ENCODE data around the gene SLC7A6. TPM values are rescaled to one million over a fixed set of nuclear protein-coding genes. Genes with fewer than 3 reads are reported as not detected.

SLC7A6 gene
- polyA plus RNA-seq, 1 experiment, result 51.2 TPM

GRCh38 chr16:68219725-68220351 lies 44.5 kb upstream of the SLC7A6 start:
- Histone ChIP-seq H3K4me3 (ENCODE audit: low read depth, low read length) (no peak overlapping the region), H3K27me3 (ENCODE audit: control insufficient read depth, insufficient read depth, low read length) (no peaks in the 10 kb centered on the region), H3K36me3 (ENCODE audit: control insufficient read depth, insufficient read depth, low read length) (no peaks in the 10 kb centered on the region)
- no peak for DNase-seq (ENCODE audit: low read depth)
- CTCF ChIA-PET, result interaction anchor here (1.4 kb wide), 3 partner anchors 8 to 13 kb away, joined by 5 to 6 read pairs (median 5); no protein-coding TSS in a partner anchor
- no peak for TF ChIP-seq CTCF (IDR thresholded peaks at IDR 0.05; ENCODE audit: insufficient read depth, low read depth, low read length)
- POLR2A ChIA-PET, result no interaction called here

GRCh38 chr16:68223072-68223471 lies 41.3 kb upstream of the SLC7A6 start:
- CTCF ChIA-PET, result no interaction called here
- POLR2A ChIA-PET, result no interaction called here
- no peak for DNase-seq (ENCODE audit: low read depth)
- H3K36me3 ChIP-seq (ENCODE audit: control insufficient read depth, insufficient read depth, low read length), result no peaks in the 10 kb centered on the region
- no peak for TF ChIP-seq CTCF (IDR thresholded peaks at IDR 0.05; ENCODE audit: insufficient read depth, low read depth, low read length)
- no peak overlapping the region for H3K4me3 ChIP-seq (ENCODE audit: low read depth, low read length)
- no peaks in the 10 kb centered on the region for H3K27me3 ChIP-seq (ENCODE audit: control insufficient read depth, insufficient read depth, low read length)

- Histone ChIP-seq H3K36me3 (ENCODE audit: control insufficient read depth, insufficient read depth, low read length) (peaks cover 2% of the 10 kb centered on the region; the same call in 1 of the 2 replicates), H3K27me3 (ENCODE audit: control insufficient read depth, insufficient read depth, low read length) (no peaks in the 10 kb centered on the region), H3K4me3 (ENCODE audit: low read depth, low read length) (no peak overlapping the region)
- POLR2A ChIA-PET, result no interaction called here
- no peak for TF ChIP-seq CTCF (IDR thresholded peaks at IDR 0.05; ENCODE audit: insufficient read depth, low read depth, low read length)
- DNase-seq (ENCODE audit: low read depth), result no peak
- CTCF ChIA-PET, result interaction anchor here (1.3 to 4.6 kb wide), 4 partner anchors 131 to 232 kb away, joined by 4 to 61 read pairs (median 4); no protein-coding TSS in a partner anchor
These were observed 38.2 kb upstream of the SLC7A6 start for GRCh38 chr16:68226116-68226515.

GRCh38 chr16:68227183-68227793 lies 37.0 kb upstream of the SLC7A6 start:
- ChIA-PET POLR2A (no interaction called here), CTCF (interaction anchor here (0.6 to 4.6 kb wide), 12 partner anchors 10 to 411 kb away, joined by 3 to 61 read pairs (median 4); no protein-coding TSS in a partner anchor)
- Histone ChIP-seq H3K27me3 (ENCODE audit: control insufficient read depth, insufficient read depth, low read length) (no peaks in the 10 kb centered on the region), H3K4me3 (ENCODE audit: low read depth, low read length) (no peak overlapping the region), H3K36me3 (ENCODE audit: control insufficient read depth, insufficient read depth, low read length) (peaks cover 4% of the 10 kb centered on the region; the same call in 1 of the 2 replicates)
- TF ChIP-seq CTCF (IDR thresholded peaks at IDR 0.05; ENCODE audit: insufficient read depth, low read depth, low read length), result no peak
- no peak for DNase-seq (ENCODE audit: low read depth)

GRCh38 chr16:68227850-68228553 lies 36.3 kb upstream of the SLC7A6 start:
- no peak for TF ChIP-seq CTCF (IDR thresholded peaks at IDR 0.05; ENCODE audit: insufficient read depth, low read depth, low read length)
- Histone ChIP-seq H3K27me3 (ENCODE audit: control insufficient read depth, insufficient read depth, low read length) (no peaks in the 10 kb centered on the region), H3K36me3 (ENCODE audit: control insufficient read depth, insufficient read depth, low read length) (peaks cover 4% of the 10 kb centered on the region), H3K4me3 (ENCODE audit: low read depth, low read length) (no peak overlapping the region)
- POLR2A ChIA-PET, result no interaction called here
- no peak for DNase-seq (ENCODE audit: low read depth)
- CTCF ChIA-PET, result interaction anchor here (0.8 to 4.6 kb wide), 17 partner anchors 9 to 411 kb away, joined by 3 to 61 read pairs (median 4); no protein-coding TSS in a partner anchor
